GM06990 (cell line): ENCODE results near the gene PIGR.

Source experiments
- DNase-seq: peaks from one replicate; pipeline ENCODE4 v3.0.0-alpha.2; 2011; ENCODE audit not compliant: insufficient read length; ENCODE audit errors: extremely low read depth
- H3K27me3 ChIP-seq: replicated peaks from 2 replicates; pipeline ENCODE4 v1.6.0; 2011; ENCODE audit warnings: low read length; ENCODE audit not compliant: control insufficient read depth, insufficient read depth
- H3K36me3 ChIP-seq: 2 replicates; pipeline ENCODE4 v1.5.1; 2011; ENCODE audit warnings: low read length; ENCODE audit not compliant: control insufficient read depth, insufficient read depth
- H3K4me3 ChIP-seq: replicated peaks from 2 replicates; pipeline ENCODE4 v1.5.1; 2011; ENCODE audit warnings: low read depth, mild to moderate bottlenecking, control low read depth, low read length
- CTCF ChIP-seq: IDR thresholded peaks from 2 replicates; pipeline ENCODE4 v1.5.1; 2011; ENCODE audit warnings: low read length, control low read depth, mild to moderate bottlenecking, inconsistent platforms; ENCODE audit not compliant: insufficient read depth, poor library complexity, severe bottlenecking

The PIGR gene

GRCh38 chr1:206932177-206932576 is 14.1 kb downstream of the PIGR start:
- H3K4me3 ChIP-seq = no peak overlapping the region
- H3K27me3 ChIP-seq = no peaks in the 10 kb centered on the region
- TF ChIP-seq CTCF = no peak
- no peak for DNase-seq
- H3K36me3 ChIP-seq = no peaks in the 10 kb centered on the region

- Histone ChIP-seq H3K36me3 (no peaks in the 10 kb centered on the region), H3K4me3 (peak overlapping the region; percentile 48), H3K27me3 (no peaks in the 10 kb centered on the region)
- no peak for DNase-seq
- peak; percentile 39 for TF ChIP-seq CTCF
Measured at GRCh38 chr1:206931709-206932108, 14.6 kb downstream of the PIGR start.

GRCh38 chr1:206930210-206930798 is 16.0 kb downstream of the PIGR start:
- peak overlapping the region; percentile 48 for H3K4me3 ChIP-seq
- TF ChIP-seq CTCF = no peak
- no peaks in the 10 kb centered on the region for H3K36me3 ChIP-seq
- H3K27me3 ChIP-seq = no peaks in the 10 kb centered on the region
- peak; percentile 85 for DNase-seq

GRCh38 chr1:206929524-206929923 is 16.7 kb downstream of the PIGR start:
- peak overlapping the region; percentile 38 for H3K4me3 ChIP-seq
- H3K36me3 ChIP-seq = no peaks in the 10 kb centered on the region
- no peaks in the 10 kb centered on the region for H3K27me3 ChIP-seq
- no peak for DNase-seq
- peak; percentile 39 for TF ChIP-seq CTCF

DNA sequence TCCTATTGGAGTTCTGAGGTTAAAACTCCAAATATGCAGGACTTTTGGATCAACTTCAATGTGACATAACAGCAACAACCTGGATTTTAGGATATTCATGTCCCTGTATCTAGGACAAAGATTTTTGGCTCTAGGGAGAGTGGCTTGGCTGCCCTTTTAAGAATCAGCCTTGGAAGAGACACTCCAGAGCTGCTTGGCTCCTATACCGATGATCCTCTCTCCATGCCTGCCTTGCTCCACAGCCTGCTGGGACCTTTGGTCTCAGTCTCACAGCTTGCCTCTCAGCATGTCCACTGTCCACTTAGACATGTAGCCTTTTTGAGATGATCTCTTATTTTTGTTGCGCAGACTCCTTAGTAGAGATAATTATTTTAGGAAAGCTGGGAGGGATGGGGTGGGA is 20.0 kb downstream of the PIGR start:
- Histone ChIP-seq H3K27me3 (no peaks in the 10 kb centered on the region), H3K4me3 (no peak overlapping the region), H3K36me3 (no peaks in the 10 kb centered on the region)
- no peak for TF ChIP-seq CTCF
- DNase-seq = no peak
